Stimulated activated naive CD8-positive, alpha-beta T cell treated with anti-CD3 and anti-CD28 coated beads, Interleukin-15, amount 100 ng/mL, for 72 hours (primary cell): ENCODE measurements around the gene SHLD2.
"Not testable (repeated sequence)": the region's sequence is repeated elsewhere in the genome, so short reads cannot be mapped to it uniquely, and the experiment has no call there.

Experiments
- ATAC-seq: fragments of 150-1000 bp; cut with Tn5 transposase; 2 replicates; pipeline ENCODE4 v1.10.0; 2021; ENCODE audit warnings: mild to moderate bottlenecking, moderate library complexity
- DNase-seq, 2 donors: peaks; one replicate each; pipeline ENCODE4 v3.0.0; 2021 to 2022
- H3K27ac Mint-ChIP-seq, 2 donors: one replicate each; pipeline ENCODE4 v1.8.0; 2022; ENCODE audit warnings: mild to moderate bottlenecking in 2 of 2, mixed read lengths in 2 of 2, moderate library complexity in 2 of 2
- H3K27me3 Mint-ChIP-seq: one replicate; pipeline ENCODE4 v1.8.0; 2022; ENCODE audit warnings: mixed read lengths
- H3K4me1 Mint-ChIP-seq: one replicate; pipeline ENCODE4 v1.8.0; 2022; ENCODE audit warnings: mild to moderate bottlenecking, mixed read lengths
- H3K4me3 Mint-ChIP-seq, 2 donors: one replicate each; pipeline ENCODE4 v1.8.0; 2022; ENCODE audit warnings: mild to moderate bottlenecking in 2 of 2, mixed read lengths in 2 of 2, moderate library complexity in 1 of 2
- H3K9me3 Mint-ChIP-seq, 2 donors: one replicate each; pipeline ENCODE4 v1.8.0; 2022; ENCODE audit warnings: mixed read lengths in 2 of 2

The SHLD2 gene

DNA sequence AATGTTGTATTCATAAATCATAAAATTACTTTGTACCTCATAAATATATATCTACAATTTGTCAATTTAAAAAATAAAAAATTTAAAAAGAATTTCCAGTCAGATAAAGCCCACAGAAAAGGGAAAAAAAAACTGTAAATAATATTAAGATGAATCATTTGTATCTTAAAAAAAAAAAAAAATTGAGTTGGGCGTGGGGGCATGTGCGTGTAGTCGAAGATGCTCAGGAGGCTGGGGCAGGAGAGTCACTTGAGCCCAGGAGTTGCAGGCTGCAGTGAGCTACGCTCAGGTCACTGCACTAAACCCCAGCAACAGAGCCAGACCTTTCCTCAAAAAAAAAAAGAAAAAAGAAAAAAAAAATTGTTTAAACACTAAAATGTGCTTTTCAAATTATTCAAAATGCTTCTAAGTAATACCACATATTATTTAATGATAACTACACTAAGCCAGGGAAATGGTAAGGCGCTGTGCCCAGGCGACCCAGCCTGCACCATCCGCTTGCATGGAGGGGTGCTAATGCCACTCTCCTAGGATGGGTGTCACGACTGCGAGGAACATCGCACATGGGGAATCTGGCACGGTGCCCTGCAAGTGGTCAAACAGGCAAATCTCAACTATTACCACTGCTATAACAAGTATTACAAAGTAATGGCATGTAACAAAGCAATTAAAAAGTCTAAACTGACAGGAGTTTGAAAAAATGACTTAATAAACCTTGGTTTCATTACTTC is 15.7 kb upstream of the SHLD2 start:
- H3K27ac Mint-ChIP-seq = no peak overlapping the region
- H3K4me1 Mint-ChIP-seq = peaks cover 42% of the 10 kb centered on the region
- no peak for ATAC-seq
- no peak for DNase-seq
- H3K9me3 Mint-ChIP-seq = no peaks in the 10 kb centered on the region
- H3K4me3 Mint-ChIP-seq = no peak overlapping the region
- no peaks in the 10 kb centered on the region for H3K27me3 Mint-ChIP-seq

DNA sequence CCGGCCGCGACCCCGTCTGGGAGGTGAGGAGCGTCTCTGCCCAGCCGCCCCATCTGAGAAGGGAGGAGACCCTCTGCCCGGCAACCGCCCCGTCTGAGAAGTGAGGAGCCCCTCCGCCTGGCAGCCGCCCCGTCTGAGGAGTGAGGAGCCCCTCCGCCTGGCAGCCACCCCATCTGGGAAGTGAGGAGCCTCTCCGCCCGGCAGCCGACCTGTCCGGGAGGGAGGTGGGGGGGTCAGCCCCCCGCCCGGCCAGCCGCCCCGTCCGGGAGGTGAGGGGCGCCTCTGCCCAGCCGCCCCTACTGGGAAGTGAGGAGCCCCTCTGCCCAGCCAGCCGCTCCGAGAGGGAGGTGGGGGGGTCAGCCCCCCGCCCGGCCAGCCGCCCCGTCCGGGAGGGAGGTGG is 14.4 kb upstream of the SHLD2 start:
- not testable (repeated sequence) for H3K9me3 Mint-ChIP-seq, H3K4me3 Mint-ChIP-seq, H3K27me3 Mint-ChIP-seq, ATAC-seq, H3K27ac Mint-ChIP-seq, DNase-seq
- peaks cover 56% of the 10 kb centered on the region for H3K4me1 Mint-ChIP-seq

DNA sequence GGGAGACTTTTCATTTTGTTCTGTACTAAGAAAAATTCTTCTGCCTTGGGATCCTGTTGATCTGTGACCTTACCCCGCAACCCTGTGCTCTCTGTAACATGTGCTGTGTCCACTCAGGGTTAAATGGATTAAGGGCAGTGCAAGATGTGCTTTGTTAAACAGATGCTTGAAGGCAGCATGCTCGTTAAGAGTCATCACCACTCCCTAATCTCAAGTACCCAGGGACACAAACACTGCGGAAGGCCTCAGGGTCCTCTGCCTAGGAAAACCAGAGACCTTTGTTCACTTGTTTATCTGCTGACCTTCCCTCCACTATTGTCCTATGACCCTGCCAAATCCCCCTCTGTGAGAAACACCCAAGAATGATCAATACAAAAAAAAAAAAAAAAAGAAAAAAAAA is 13.4 kb upstream of the SHLD2 start:
- H3K4me3 Mint-ChIP-seq, DNase-seq, H3K27ac Mint-ChIP-seq, H3K9me3 Mint-ChIP-seq, H3K27me3 Mint-ChIP-seq, ATAC-seq: not testable (repeated sequence)
- H3K4me1 Mint-ChIP-seq = peaks cover 65% of the 10 kb centered on the region

DNA sequence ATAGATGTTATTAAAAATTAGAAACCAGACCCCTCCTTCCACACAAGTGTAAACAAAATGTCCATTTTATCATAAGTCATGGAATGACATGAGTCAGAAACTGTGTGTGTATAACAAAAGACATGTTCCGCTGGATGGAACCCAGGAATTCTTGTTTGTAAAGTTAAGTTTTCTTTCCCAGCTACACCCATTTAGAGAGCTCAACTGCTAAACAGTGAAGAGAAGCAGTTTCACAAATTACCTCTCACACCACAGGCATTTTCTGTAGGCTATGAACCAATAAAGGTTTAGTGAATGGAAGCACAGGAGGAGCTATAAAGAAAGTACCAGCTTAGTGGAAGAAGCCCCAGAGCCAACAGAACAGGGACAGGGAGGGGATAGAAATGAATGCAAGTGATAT is 12.8 kb upstream of the SHLD2 start:
- Mint-ChIP-seq H3K4me1 (peaks cover 71% of the 10 kb centered on the region), H3K4me3 (peak overlapping the region in 1 of 2 donors; percentile 77), H3K27ac (peak overlapping the region in 1 of 2 donors; percentile 90)
- H3K9me3 Mint-ChIP-seq, ATAC-seq, DNase-seq, H3K27me3 Mint-ChIP-seq: not testable (repeated sequence)

DNA sequence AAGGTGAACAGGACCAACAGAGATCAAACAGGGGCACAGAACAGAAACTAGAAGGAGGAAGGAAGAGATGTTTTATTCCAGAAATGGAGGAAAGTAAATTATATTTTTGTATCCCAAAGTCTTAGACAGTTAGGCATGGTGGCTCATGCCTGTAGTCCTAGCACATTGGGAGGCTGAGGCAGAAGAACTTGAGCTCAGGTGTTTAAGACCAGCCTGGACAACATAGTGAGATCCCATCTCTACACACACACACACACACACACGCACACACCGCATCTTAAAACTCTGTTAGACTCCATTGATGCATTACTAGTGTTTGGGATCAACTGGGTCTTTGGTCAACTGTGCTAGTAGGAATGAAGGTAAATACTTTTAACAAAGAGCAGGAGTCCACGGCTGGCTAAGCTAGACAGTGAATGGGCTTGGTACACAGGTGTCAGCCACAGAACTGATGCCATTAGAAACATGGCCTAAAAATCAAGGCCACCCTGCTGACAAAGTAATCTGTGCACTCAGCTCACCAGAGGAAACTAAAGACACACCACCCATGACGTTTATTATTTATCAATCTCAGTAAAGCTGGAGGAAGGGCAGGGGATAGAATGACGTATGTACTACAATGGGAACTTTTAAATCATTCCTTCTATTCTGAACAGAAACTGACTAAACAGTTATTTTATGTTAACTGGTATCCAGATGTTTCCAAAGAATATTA is 11.3 kb upstream of the SHLD2 start:
- Mint-ChIP-seq H3K4me1 (peaks cover 67% of the 10 kb centered on the region), H3K27ac (peak overlapping the region; percentile 87 to 95), H3K4me3 (peak overlapping the region; percentile 26 to 77)
- DNase-seq (peak in 1 of 2 donors; percentile 20), ATAC-seq (peak; percentile 78)
- not testable (repeated sequence) for H3K9me3 Mint-ChIP-seq, H3K27me3 Mint-ChIP-seq

DNA sequence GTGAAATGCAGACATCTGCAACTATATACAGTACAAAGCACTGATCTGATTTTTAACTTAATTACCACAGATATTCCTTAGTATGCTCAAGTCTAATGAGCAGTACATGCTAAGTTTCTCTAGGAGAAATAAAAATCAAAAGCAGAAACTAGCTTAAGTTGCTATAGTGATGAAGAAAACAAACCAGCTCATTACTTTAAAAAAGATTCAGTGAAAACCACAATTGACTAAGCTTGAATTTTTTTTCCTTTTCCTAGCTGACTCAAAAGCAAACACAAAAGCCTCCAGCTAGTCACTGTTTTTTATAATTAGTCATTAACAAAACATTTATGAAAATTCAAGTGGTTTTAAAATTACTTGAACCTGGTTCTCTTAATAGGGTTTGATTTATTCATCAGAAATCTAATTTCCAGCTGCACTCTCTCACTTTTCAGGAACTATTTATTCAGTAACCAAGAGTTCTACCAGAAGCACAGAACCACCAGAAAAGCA is 10.7 kb upstream of the SHLD2 start:
- not testable (repeated sequence) for H3K9me3 Mint-ChIP-seq, H3K27me3 Mint-ChIP-seq, DNase-seq
- peak; percentile 90 for ATAC-seq
- Mint-ChIP-seq H3K4me1 (peaks cover 71% of the 10 kb centered on the region), H3K4me3 (peak overlapping the region; percentile 30 to 77), H3K27ac (peak overlapping the region; percentile 12 to 95)

DNA sequence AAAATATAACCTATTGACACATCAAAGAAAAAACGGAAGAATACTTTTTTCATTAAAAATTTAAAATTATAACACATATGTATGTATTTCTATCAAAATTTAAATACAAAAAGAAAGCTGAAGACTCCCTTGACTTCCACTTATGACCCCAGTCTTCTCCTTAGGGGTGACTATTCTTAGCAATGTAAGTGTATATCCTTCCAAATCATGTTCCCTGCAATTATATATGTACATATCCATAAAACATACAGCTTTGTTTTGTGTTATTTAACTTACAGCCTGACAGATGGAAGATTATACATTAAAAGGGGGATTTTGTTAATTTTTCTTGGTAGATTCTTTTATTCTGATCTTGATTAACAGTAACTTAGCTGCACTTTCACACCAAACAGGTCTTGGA is 9.5 kb upstream of the SHLD2 start:
- no peaks in the 10 kb centered on the region for H3K27me3 Mint-ChIP-seq
- H3K4me1 Mint-ChIP-seq = peaks cover 76% of the 10 kb centered on the region
- no peak overlapping the region for H3K4me3 Mint-ChIP-seq
- no peak for ATAC-seq
- no peaks in the 10 kb centered on the region for H3K9me3 Mint-ChIP-seq
- peak overlapping the region in 1 of 2 donors; percentile 40 for H3K27ac Mint-ChIP-seq
- DNase-seq = no peak

DNA sequence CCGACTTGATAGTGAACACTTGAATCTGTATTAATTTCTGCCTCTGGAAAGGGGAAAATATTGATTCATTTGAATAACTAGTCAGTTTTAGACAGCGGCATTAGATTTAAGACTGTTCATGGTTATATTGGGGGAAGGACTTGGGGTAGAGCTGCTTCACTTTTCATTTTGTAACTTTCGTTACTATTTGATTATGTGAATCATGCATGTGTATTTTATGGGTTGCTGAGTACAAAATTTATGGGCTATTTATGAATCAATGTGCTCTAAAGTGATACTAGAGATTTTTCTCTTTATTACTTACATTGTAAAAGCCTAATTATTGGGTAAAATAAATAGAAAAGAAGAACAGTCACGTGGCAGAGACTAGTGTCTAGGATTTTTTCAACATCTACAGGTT is 5.3 kb upstream of the SHLD2 start:
- Mint-ChIP-seq H3K27me3 (no peaks in the 10 kb centered on the region), H3K4me3 (no peak overlapping the region), H3K27ac (peak overlapping the region in 1 of 2 donors; percentile 27), H3K9me3 (no peaks in the 10 kb centered on the region), H3K4me1 (peaks cover 71% of the 10 kb centered on the region)
- DNase-seq (no peak), ATAC-seq (no peak)

DNA sequence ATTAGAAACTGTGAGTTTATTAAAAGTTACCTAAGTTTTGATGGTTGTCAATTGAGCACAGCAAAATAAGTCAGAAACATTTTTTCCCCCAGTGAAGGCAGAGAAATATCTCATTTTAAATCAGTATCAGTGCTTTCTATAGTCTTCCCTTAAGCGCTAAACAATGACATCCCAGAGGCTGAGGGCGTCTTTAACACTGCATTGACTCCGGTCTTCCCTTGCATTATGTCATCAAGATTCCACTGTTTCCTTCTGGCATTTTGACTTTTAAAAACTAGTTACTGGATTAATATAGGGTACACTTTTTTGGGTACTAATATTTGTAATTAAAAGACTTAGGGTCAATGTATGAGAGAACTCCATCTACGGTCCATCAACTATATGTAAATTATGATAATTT is 4.2 kb upstream of the SHLD2 start:
- no peak for ATAC-seq

DNA sequence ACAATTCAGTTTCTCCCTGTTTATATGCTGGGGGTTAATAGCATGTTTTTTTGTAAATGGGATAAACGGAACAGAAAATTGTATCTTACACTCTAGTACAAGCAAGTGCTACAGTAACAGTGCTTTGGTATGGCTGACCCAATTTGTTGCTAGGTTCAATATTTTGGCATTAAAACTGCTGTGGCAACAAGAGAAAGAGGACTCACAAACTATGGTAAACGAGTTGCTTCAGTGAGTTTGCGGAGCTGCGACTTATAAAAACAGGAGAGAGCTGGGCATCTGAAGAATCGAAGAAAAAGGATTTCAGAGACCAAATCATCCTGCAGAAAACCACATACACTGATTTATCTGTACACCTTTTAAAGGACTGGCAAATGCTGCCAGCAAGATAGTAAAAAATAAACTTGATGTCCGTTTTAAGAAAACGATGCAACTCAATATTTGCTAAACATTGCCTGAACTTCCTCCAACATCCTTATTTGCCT is 2.6 kb upstream of the SHLD2 start:
- no peaks in the 10 kb centered on the region for H3K27me3 Mint-ChIP-seq
- H3K9me3 Mint-ChIP-seq = no peaks in the 10 kb centered on the region
- peak overlapping the region; percentile 44 to 94 for H3K27ac Mint-ChIP-seq
- no peak for ATAC-seq
- peak in 1 of 2 donors; percentile 13 for DNase-seq
- H3K4me3 Mint-ChIP-seq = peak overlapping the region; percentile 90 to 96
- peaks cover 63% of the 10 kb centered on the region for H3K4me1 Mint-ChIP-seq

More for the DNA sequence above, 4.2 kb upstream of the SHLD2 start:
- Mint-ChIP-seq H3K9me3 (no peaks in the 10 kb centered on the region), H3K4me3 (peak overlapping the region in 1 of 2 donors; percentile 23), H3K27ac (no peak overlapping the region), H3K4me1 (peaks cover 64% of the 10 kb centered on the region), H3K27me3 (no peaks in the 10 kb centered on the region)
- DNase-seq = no peak

DNA sequence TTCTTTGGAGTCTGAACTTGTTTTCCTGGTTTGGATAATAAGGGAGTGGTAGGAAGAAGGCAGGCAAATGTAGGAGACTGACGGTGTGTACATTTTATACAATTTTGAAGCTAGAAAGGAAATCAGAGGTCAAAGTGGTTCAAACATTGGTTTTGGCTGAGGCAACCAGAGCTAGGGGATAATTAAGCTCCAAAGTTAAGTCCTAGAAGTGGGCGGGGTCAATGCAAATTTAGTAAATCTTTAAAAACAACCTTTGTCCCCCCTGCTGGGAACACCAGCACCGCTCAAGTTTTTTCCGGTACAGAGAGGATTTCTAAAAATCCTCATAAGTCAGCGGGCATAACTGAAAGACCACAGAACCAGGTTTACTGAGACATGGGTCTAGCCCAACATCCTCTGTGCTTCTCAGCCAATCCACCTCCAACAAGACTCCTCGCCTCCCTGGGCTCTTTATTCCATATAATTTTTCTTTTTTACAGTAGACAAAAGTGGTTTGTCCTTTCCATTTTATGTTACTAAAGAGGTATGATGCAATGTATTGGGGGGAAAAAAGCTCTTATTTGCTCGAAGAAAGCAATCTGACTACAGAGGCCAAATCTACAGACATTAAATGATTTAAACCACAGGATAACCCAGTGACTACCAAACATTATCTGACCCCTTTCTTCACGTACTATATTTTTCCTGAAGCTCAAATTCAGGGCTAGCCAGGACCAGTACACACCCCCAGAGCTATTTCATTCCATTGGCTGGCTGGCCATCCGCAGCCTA is 2.0 kb upstream of the SHLD2 start:
- Mint-ChIP-seq H3K27me3 (no peaks in the 10 kb centered on the region), H3K4me3 (peak overlapping the region; percentile 90 to 96), H3K27ac (peak overlapping the region; percentile 44 to 94), H3K9me3 (no peaks in the 10 kb centered on the region), H3K4me1 (peaks cover 58% of the 10 kb centered on the region)
- DNase-seq (peak in 1 of 2 donors; percentile 73), ATAC-seq (peak; percentile 16)

DNA sequence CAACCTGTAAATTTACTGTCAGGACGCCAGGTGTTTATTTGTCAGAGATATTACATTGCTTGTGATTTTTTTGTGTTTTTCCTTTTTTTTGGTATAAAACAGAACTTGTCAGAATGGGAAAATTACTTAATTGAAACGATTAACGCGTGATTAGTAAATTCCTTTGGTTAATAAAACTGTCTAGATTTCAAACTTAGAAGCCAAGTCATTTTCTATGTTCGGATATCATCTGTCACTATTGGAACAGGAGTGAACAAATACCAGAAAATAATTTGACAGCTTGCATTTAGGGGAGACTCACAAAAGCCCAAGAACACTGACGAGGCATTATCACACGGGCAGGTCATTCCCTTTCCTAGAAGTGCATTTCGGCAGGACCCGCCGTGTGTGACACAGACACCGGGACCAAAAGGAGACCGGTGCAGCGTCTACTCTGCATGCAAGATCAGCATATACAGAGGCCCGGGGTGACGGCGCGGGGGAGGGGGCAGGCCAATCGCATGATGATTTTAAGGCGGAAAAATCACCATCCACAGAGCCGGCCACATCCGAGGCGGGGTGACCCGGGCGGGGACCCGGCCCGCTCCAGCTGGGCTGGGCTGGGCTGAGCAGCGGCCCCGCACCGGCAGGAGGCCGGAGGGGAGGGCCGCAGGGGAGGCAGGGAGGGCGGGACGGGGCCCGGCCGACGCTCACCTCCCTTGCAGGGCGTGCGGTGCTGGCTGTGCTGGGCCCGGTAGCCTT is 1.2 kb upstream of the SHLD2 start:
- H3K27ac Mint-ChIP-seq = peak overlapping the region; percentile 98 to 99
- H3K4me1 Mint-ChIP-seq = peaks cover 58% of the 10 kb centered on the region
- no peaks in the 10 kb centered on the region for H3K27me3 Mint-ChIP-seq
- H3K4me3 Mint-ChIP-seq = peak overlapping the region; percentile 90 to 96
- DNase-seq = peak; percentile 71 to 84
- H3K9me3 Mint-ChIP-seq = no peaks in the 10 kb centered on the region
- ATAC-seq = peak; percentile 55

DNA sequence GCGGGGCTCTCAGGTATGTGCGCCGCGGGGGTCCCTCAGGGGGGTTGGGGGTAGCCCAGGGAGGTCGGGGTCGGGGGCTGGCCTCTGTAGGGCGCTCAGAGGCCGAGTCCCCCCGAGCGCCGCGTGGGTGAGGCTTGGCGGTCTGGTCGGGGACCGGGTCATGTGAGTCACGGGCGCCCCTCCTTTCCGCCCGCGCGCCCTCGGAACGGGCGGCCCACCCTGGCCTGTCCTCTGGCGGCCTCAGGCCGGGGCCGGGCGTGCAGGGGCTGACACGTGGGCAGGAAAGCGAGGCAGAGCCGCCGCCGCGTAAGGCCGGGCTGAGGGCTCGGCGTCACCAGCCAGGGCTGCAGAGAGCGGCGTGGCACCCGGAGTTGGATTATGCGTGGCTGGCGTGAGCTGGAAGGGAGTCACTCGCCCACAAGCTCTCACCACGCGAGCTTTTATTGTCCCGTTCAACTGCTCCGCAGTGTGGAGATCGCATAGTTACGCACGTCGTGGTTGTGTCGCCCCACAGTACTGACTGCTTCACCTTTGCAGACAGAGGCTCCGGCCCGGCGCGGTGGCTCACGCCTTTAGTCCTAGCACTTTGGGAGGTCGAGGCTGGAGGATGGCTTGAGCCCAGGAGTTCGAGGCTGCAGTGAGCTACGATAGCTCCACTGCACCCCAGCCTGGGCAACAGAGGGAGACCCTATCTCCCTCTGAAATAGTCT is 385 bp downstream of the SHLD2 start:
- DNase-seq (peak; percentile 81 to 83), ATAC-seq (peak; percentile 70)
- H3K9me3 Mint-ChIP-seq = no peaks in the 10 kb centered on the region
- no peaks in the 10 kb centered on the region for H3K27me3 Mint-ChIP-seq
- H3K4me3 Mint-ChIP-seq = peak overlapping the region; percentile 85 to 90
- H3K4me1 Mint-ChIP-seq = peaks cover 45% of the 10 kb centered on the region
- peak overlapping the region; percentile 90 to 92 for H3K27ac Mint-ChIP-seq

DNA sequence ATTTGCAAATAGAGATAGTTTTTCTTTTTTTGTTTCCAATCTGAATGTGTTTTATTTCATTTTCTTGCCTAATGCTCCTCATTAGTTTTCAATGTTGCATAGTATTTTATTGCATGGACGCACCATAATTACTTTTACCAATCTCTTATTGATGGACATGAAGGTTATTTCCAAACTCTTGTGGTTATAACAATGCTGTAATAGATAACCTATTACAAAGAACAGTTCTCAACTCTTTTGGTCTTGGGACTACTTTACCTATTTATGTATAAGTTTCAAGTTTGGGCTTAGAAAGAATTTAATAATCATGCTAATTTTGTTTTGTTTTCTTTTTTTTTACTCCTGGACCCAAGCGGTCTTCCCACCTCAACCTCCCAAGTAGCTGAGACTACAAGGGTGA is 7.0 kb downstream of the SHLD2 start:
- H3K27ac Mint-ChIP-seq = no peak overlapping the region
- peaks cover 17% of the 10 kb centered on the region for H3K4me1 Mint-ChIP-seq
- DNase-seq (no peak), ATAC-seq (no peak)
- H3K4me3 Mint-ChIP-seq = no peak overlapping the region
- no peaks in the 10 kb centered on the region for H3K9me3 Mint-ChIP-seq
- H3K27me3 Mint-ChIP-seq = no peaks in the 10 kb centered on the region
